Stimulated activated CD4-positive, alpha-beta T cell treated with anti-CD3 and anti-CD28 coated beads, Interleukin-2, amount 100 ng/mL, for 4 hours (primary cell): ENCODE measurements around the gene MYD88.
A peak's percentile ranks its signal among the peaks of the same experiment; 100 is the strongest.

Experiments
- DNase-seq: peaks from one replicate; pipeline ENCODE4 v3.0.0-alpha.2; 2020; ENCODE audit warnings: low read depth

MYD88 gene

GRCh38 chr3:38112378-38112761, 26.1 kb upstream of the MYD88 start:
- no peak for DNase-seq

GRCh38 chr3:38114052-38114874, 24.2 kb upstream of the MYD88 start:
- DNase-seq, result no peak

- no peak for DNase-seq
Measured at GRCh38 chr3:38114875-38115644, 23.4 kb upstream of the MYD88 start.

- DNase-seq, result no peak
Measured at GRCh38 chr3:38115645-38116427, 22.6 kb upstream of the MYD88 start.

GRCh38 chr3:38116471-38117162, 21.8 kb upstream of the MYD88 start:
- no peak for DNase-seq

- no peak for DNase-seq
Measured at GRCh38 chr3:38117163-38117716, 21.2 kb upstream of the MYD88 start.

- peak; percentile 56 for DNase-seq
Measured at GRCh38 chr3:38117748-38118420, 20.6 kb upstream of the MYD88 start.

- no peak for DNase-seq
Measured at GRCh38 chr3:38118421-38119247, 19.8 kb upstream of the MYD88 start.

- DNase-seq, result no peak
Measured at GRCh38 chr3:38119248-38119544, 19.3 kb upstream of the MYD88 start.

- DNase-seq, result no peak
Measured at GRCh38 chr3:38119821-38120692, 18.4 kb upstream of the MYD88 start.

GRCh38 chr3:38120693-38121450, 17.6 kb upstream of the MYD88 start:
- no peak for DNase-seq

GRCh38 chr3:38121451-38121831, 17.0 kb upstream of the MYD88 start:
- DNase-seq, result no peak

- no peak for DNase-seq
Measured at GRCh38 chr3:38121832-38122461, 16.5 kb upstream of the MYD88 start.

GRCh38 chr3:38122712-38123290, 15.7 kb upstream of the MYD88 start:
- DNase-seq, result no peak

GRCh38 chr3:38124324-38125122, 13.9 kb upstream of the MYD88 start:
- DNase-seq, result no peak

GRCh38 chr3:38125305-38126120, 12.9 kb upstream of the MYD88 start:
- no peak for DNase-seq
